ENCODE measurements around the gene THADA.
"Not testable (repeated sequence)": the region's sequence is repeated elsewhere in the genome, so short reads cannot be mapped to it uniquely, and the experiment has no call there.

The THADA gene

DNA sequence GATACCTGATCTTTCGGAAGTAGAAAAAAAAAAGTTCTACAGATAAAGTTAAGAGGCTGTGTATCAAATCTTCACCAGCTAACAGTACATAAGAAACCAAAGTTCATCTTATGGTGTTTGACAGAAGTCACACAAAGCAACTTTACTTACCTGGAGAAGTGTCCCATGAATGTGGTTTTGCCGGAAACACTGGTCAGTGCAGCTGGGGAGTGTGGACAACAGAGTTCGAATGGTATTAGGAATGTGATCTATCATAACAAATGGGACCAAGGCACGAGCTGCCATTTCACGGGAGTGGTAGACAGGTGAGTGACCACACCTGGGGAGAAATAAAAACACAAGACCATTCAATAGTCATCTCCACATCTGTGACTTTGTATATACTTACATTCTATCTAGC is 198.0 kb downstream of the THADA start:
- no peaks in the 10 kb centered on the region for H3K9me3 ChIP-seq (ENCODE audit: control insufficient read depth, low read length)
- TF ChIP-seq CTCF (IDR thresholded peaks at IDR 0.05), result no peak
- no peaks in the 10 kb centered on the region for H3K79me2 ChIP-seq
- H3K4me1 ChIP-seq, result no peaks in the 10 kb centered on the region
- no peak overlapping the region for H3K9ac ChIP-seq
- H3K27me3 ChIP-seq (ENCODE audit: control insufficient read depth, insufficient read depth, low read length), result no peaks in the 10 kb centered on the region
- no peak overlapping the region for H3K27ac ChIP-seq
- no peaks in the 10 kb centered on the region for H3K36me3 ChIP-seq (ENCODE audit: control insufficient read depth, insufficient read depth, low read length)
- H3K4me2 ChIP-seq (ENCODE audit: low read length), result no peak overlapping the region
- no peak overlapping the region for H2AFZ ChIP-seq
- no peak overlapping the region for H3K4me3 ChIP-seq (ENCODE audit: low read depth, low read length)

DNA sequence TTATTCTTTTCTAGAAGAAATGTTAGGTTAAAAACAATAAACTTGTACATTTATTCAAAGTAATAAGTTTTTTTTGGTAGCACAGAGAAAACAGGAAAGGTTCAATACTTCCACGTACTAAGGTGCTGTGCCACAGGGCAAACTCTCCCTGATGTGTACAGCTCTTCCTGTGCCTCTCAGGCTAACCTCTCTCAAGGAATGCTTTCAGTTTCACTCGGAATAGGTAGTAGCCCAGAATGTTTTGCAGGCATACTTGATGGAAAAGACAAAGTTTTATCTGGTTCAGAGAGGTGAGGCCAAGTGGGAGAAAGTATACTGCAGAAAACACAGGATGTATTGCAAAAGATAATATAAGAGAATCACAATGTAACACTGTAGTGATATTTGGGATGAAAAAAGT is 198.4 kb downstream of the THADA start:
- H3K9ac ChIP-seq, result no peak overlapping the region
- no peaks in the 10 kb centered on the region for H3K4me1 ChIP-seq
- H3K4me3 ChIP-seq (ENCODE audit: low read depth, low read length), result no peak overlapping the region
- no peaks in the 10 kb centered on the region for H3K9me3 ChIP-seq (ENCODE audit: control insufficient read depth, low read length)
- H2AFZ ChIP-seq, result no peak overlapping the region
- no peak for TF ChIP-seq CTCF (IDR thresholded peaks at IDR 0.05)
- H3K27ac ChIP-seq, result no peak overlapping the region
- no peak overlapping the region for H3K4me2 ChIP-seq (ENCODE audit: low read length)
- no peaks in the 10 kb centered on the region for H3K27me3 ChIP-seq (ENCODE audit: control insufficient read depth, insufficient read depth, low read length)
- no peaks in the 10 kb centered on the region for H3K36me3 ChIP-seq (ENCODE audit: control insufficient read depth, insufficient read depth, low read length)
- no peaks in the 10 kb centered on the region for H3K79me2 ChIP-seq

- H3K9ac ChIP-seq; H2AFZ ChIP-seq; H3K4me1 ChIP-seq; H3K79me2 ChIP-seq; H3K4me3 ChIP-seq (ENCODE audit: low read depth, low read length); H3K9me3 ChIP-seq (ENCODE audit: control insufficient read depth, low read length); H3K27ac ChIP-seq; H3K4me2 ChIP-seq (ENCODE audit: low read length); H3K27me3 ChIP-seq (ENCODE audit: control insufficient read depth, insufficient read depth, low read length); H3K36me3 ChIP-seq (ENCODE audit: control insufficient read depth, insufficient read depth, low read length): not testable (repeated sequence)
Observed at GRCh38 chr2:43396344-43396743, 199.5 kb downstream of the THADA start.

DNA sequence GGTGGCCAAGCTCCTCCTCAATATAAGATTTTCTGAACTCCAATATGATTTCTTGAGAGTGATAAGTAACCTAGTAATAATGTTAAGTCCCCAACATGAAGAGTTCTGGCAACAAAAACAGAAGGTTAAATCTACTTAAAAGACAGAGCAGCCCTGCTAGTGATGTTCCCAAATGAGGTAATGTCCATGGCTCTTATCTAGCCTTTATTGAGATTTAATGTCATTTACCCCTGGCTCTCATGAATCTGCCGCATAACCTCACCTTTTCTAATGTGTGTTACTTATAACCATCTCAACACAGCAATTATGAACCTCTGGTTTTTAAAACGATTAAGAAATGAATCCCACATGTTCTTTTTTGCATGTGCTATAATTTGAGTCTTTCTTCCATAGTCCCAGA is 201.9 kb downstream of the THADA start:
- H3K27me3 ChIP-seq (ENCODE audit: control insufficient read depth, insufficient read depth, low read length), result no peaks in the 10 kb centered on the region
- no peak overlapping the region for H3K4me2 ChIP-seq (ENCODE audit: low read length)
- H3K4me1 ChIP-seq, result no peaks in the 10 kb centered on the region
- H3K9me3 ChIP-seq (ENCODE audit: control insufficient read depth, low read length), result no peaks in the 10 kb centered on the region
- H2AFZ ChIP-seq, result no peak overlapping the region
- H3K4me3 ChIP-seq (ENCODE audit: low read depth, low read length), result no peak overlapping the region
- TF ChIP-seq CTCF (IDR thresholded peaks at IDR 0.05), result no peak
- no peaks in the 10 kb centered on the region for H3K36me3 ChIP-seq (ENCODE audit: control insufficient read depth, insufficient read depth, low read length)
- H3K79me2 ChIP-seq, result no peaks in the 10 kb centered on the region
- H3K27ac ChIP-seq, result no peak overlapping the region
- H3K9ac ChIP-seq, result no peak overlapping the region

- H3K36me3 ChIP-seq (ENCODE audit: control insufficient read depth, insufficient read depth, low read length), result no peaks in the 10 kb centered on the region
- peaks cover 10% of the 10 kb centered on the region for H3K4me1 ChIP-seq
- H2AFZ ChIP-seq, result no peak overlapping the region
- H3K79me2 ChIP-seq, result no peaks in the 10 kb centered on the region
- H3K4me3 ChIP-seq (ENCODE audit: low read depth, low read length), result no peak overlapping the region
- H3K9ac ChIP-seq, result no peak overlapping the region
- H3K9me3 ChIP-seq (ENCODE audit: control insufficient read depth, low read length), result no peaks in the 10 kb centered on the region
- no peak overlapping the region for H3K4me2 ChIP-seq (ENCODE audit: low read length)
- no peak for TF ChIP-seq CTCF (IDR thresholded peaks at IDR 0.05)
- H3K27me3 ChIP-seq (ENCODE audit: control insufficient read depth, insufficient read depth, low read length), result no peaks in the 10 kb centered on the region
- peak overlapping the region; percentile 12 for H3K27ac ChIP-seq
Observed at GRCh38 chr2:43391878-43392215, 204.0 kb downstream of the THADA start.

All from parathyroid adenoma (tissue), 2 donors.